Measurements from ENCODE around the gene KANK2. TPM values are rescaled to one million over a fixed set of nuclear protein-coding genes. Genes with fewer than 3 reads are reported as not detected.

Gene KANK2
- total RNA-seq, 1 donor from 2014 or later = 486 TPM

GRCh38 chr19:11169896-11170678 is 27.3 kb downstream of the KANK2 start:
- no peaks in the 10 kb centered on the region for H3K27me3 ChIP-seq
- H3K9me3 ChIP-seq = no peaks in the 10 kb centered on the region
- intact Hi-C loops (cut with DNase I) = no loop called here
- TF ChIP-seq CTCF (IDR thresholded peaks at IDR 0.05) (no peak), POLR2AphosphoS5 (IDR thresholded peaks at IDR 0.05; ENCODE audit: insufficient read depth in 1 of 2, low read depth in 1 of 2) (peak in 1 of 2 donors; percentile 55), POLR2A (IDR thresholded peaks at IDR 0.05) (no peak)
- no peak overlapping the region for H3K4me3 ChIP-seq
- H3K36me3 ChIP-seq = peaks cover 5 to 65% of the 10 kb centered on the region in 2 donors
- peaks cover 50% of the 10 kb centered on the region for H3K4me1 ChIP-seq
- H3K27ac ChIP-seq = peak overlapping the region; percentile 85
- no peak for DNase-seq (ENCODE audit: extremely low spot score in 2 of 2)

- TF ChIP-seq POLR2AphosphoS5 (IDR thresholded peaks at IDR 0.05; ENCODE audit: insufficient read depth in 1 of 2, low read depth in 1 of 2) (peak in 1 of 2 donors; percentile 22), POLR2A (IDR thresholded peaks at IDR 0.05) (no peak), CTCF (IDR thresholded peaks at IDR 0.05) (no peak)
- intact Hi-C loops (cut with DNase I) = no loop called here
- H3K4me3 ChIP-seq = no peak overlapping the region
- no peaks in the 10 kb centered on the region for H3K9me3 ChIP-seq
- H3K27ac ChIP-seq = peak overlapping the region; percentile 85
- H3K27me3 ChIP-seq = no peaks in the 10 kb centered on the region
- H3K36me3 ChIP-seq = peaks cover 5 to 49% of the 10 kb centered on the region in 2 donors
- DNase-seq (ENCODE audit: extremely low spot score in 2 of 2) = no peak
- peaks cover 63% of the 10 kb centered on the region for H3K4me1 ChIP-seq
Observed at GRCh38 chr19:11168568-11168967, 28.8 kb downstream of the KANK2 start.

- Histone ChIP-seq H3K27ac (peak overlapping the region; percentile 85), H3K4me1 (peaks cover 71% of the 10 kb centered on the region), H3K9me3 (no peaks in the 10 kb centered on the region), H3K27me3 (no peaks in the 10 kb centered on the region), H3K4me3 (no peak overlapping the region), H3K36me3 (peaks cover 5 to 30% of the 10 kb centered on the region in 2 donors)
- no peak for DNase-seq (ENCODE audit: extremely low spot score in 2 of 2)
- no peak for TF ChIP-seq CTCF (IDR thresholded peaks at IDR 0.05)
- peak; percentile 13 to 75 for TF ChIP-seq POLR2AphosphoS5 (IDR thresholded peaks at IDR 0.05; ENCODE audit: insufficient read depth in 1 of 2, low read depth in 1 of 2)
- intact Hi-C loops (cut with DNase I) = no loop called here
Observed at GRCh38 chr19:11166281-11167142, 30.8 kb downstream of the KANK2 start.

GRCh38 chr19:11165486-11166030 is 31.8 kb downstream of the KANK2 start:
- H3K36me3 ChIP-seq = peaks cover 5 to 22% of the 10 kb centered on the region in 2 donors
- intact Hi-C loops (cut with DNase I) = no loop called here
- H3K27ac ChIP-seq = peak overlapping the region; percentile 85
- no peak for TF ChIP-seq POLR2A (IDR thresholded peaks at IDR 0.05)
- peak in 1 of 2 donors; percentile 42 for TF ChIP-seq POLR2AphosphoS5 (IDR thresholded peaks at IDR 0.05; ENCODE audit: insufficient read depth in 1 of 2, low read depth in 1 of 2)
- no peaks in the 10 kb centered on the region for H3K9me3 ChIP-seq
- DNase-seq (ENCODE audit: extremely low spot score in 2 of 2) = no peak
- H3K4me3 ChIP-seq = peak overlapping the region in 1 of 2 donors; percentile 14
- H3K27me3 ChIP-seq = no peaks in the 10 kb centered on the region
- H3K4me1 ChIP-seq = peaks cover 72% of the 10 kb centered on the region

- DNase-seq (ENCODE audit: extremely low spot score in 2 of 2) = peak in 1 of 2 donors; percentile 97
- Histone ChIP-seq H3K27me3 (no peaks in the 10 kb centered on the region), H3K27ac (peak overlapping the region; percentile 85), H3K4me1 (peaks cover 70% of the 10 kb centered on the region), H3K36me3 (peaks cover under 1 to 16% of the 10 kb centered on the region in 2 donors), H3K9me3 (no peaks in the 10 kb centered on the region), H3K4me3 (peak overlapping the region; percentile 13 to 14)
- intact Hi-C loops (cut with DNase I) = no loop called here
- TF ChIP-seq POLR2A (IDR thresholded peaks at IDR 0.05) (no peak), POLR2AphosphoS5 (IDR thresholded peaks at IDR 0.05; ENCODE audit: insufficient read depth in 1 of 2, low read depth in 1 of 2) (peak; percentile 73 to 88)
Observed at GRCh38 chr19:11164879-11165406, 32.4 kb downstream of the KANK2 start.
